HepG2 (cell line): ENCODE results near the gene SEBOX. TPM values are rescaled to one million over a fixed set of nuclear protein-coding genes. Genes with fewer than 3 reads are reported as not detected.

Source experiments
- ARNTL ChIP-seq: sonication (generic); formaldehyde crosslinking; IDR thresholded peaks from 2 replicates; pipeline ENCODE4 v1.4.0; 2020; ENCODE audit warnings: mild to moderate bottlenecking, missing genetic modification reagents
- CBFB ChIP-seq: sonication (generic); formaldehyde crosslinking; IDR thresholded peaks from 2 replicates; pipeline ENCODE4 v1.4.0; 2020; ENCODE audit warnings: missing genetic modification reagents
- ETV5 ChIP-seq: IDR thresholded peaks from 2 replicates; pipeline ENCODE4 v1.6.1; 2018; ENCODE audit warnings: missing biosample characterization, missing genetic modification reagents, inconsistent platforms, borderline replicate concordance
- FOXK1 ChIP-seq: sonication (generic); formaldehyde crosslinking; IDR thresholded peaks from 2 replicates; pipeline ENCODE4 v1.4.0; 2020; ENCODE audit warnings: low read depth, missing genetic modification reagents, borderline replicate concordance
- HMGXB3 ChIP-seq: sonication (generic); formaldehyde crosslinking; IDR thresholded peaks from 2 replicates; pipeline ENCODE4 v1.4.0; 2020; ENCODE audit warnings: missing genetic modification reagents, borderline replicate concordance
- MYC ChIP-seq: sonication (generic); formaldehyde crosslinking; IDR thresholded peaks from 2 replicates; pipeline ENCODE4 v1.9.0; 2021; ENCODE audit warnings: missing genetic modification reagents, borderline replicate concordance
- RXRB ChIP-seq: IDR thresholded peaks from 2 replicates; pipeline ENCODE4 v1.6.1; 2016; ENCODE audit warnings: borderline replicate concordance, missing genetic modification reagents, missing compliant biosample characterization
- THRA ChIP-seq: sonication (generic); formaldehyde crosslinking; IDR thresholded peaks from 2 replicates; pipeline ENCODE4 v1.4.0; 2020; ENCODE audit warnings: missing genetic modification reagents, borderline replicate concordance
- TP53 ChIP-seq: sonication (generic); formaldehyde crosslinking; conservative IDR thresholded peaks from 2 replicates; pipeline ENCODE4 v1.4.0; 2020; ENCODE audit warnings: missing genetic modification reagents
- UBTF ChIP-seq: sonication (generic); formaldehyde crosslinking; IDR thresholded peaks from 2 replicates; pipeline ENCODE4 v1.4.0; 2020; ENCODE audit warnings: mild to moderate bottlenecking, missing genetic modification reagents
- WIZ ChIP-seq: sonication (generic); formaldehyde crosslinking; IDR thresholded peaks from 2 replicates; pipeline ENCODE4 v1.5.1; 2020; ENCODE audit warnings: mild to moderate bottlenecking, missing genetic modification reagents
- ZKSCAN8 ChIP-seq: IDR thresholded peaks from 2 replicates; pipeline ENCODE4 v1.6.1; 2016; ENCODE audit warnings: borderline replicate concordance, missing genetic modification reagents, missing compliant biosample characterization
- ZNF12 ChIP-seq: sonication (generic); formaldehyde crosslinking; IDR thresholded peaks from 2 replicates; pipeline ENCODE4 v1.5.0; 2020; ENCODE audit warnings: missing genetic modification reagents
- ZNF253 ChIP-seq: sonication (generic); formaldehyde crosslinking; IDR thresholded peaks from 2 replicates; pipeline ENCODE4 v1.8.0; 2022; ENCODE audit warnings: mild to moderate bottlenecking, missing genetic modification reagents, borderline replicate concordance
- ZNF367 ChIP-seq: sonication (generic); formaldehyde crosslinking; IDR thresholded peaks from 2 replicates; pipeline ENCODE4 v1.4.0; 2020; ENCODE audit warnings: missing genetic modification reagents, borderline replicate concordance
- ZNF550 ChIP-seq: sonication (generic); formaldehyde crosslinking; IDR thresholded peaks from 2 replicates; pipeline ENCODE4 v1.4.0; 2020; ENCODE audit warnings: mild to moderate bottlenecking, missing genetic modification reagents, borderline replicate concordance
- ZNF615 ChIP-seq: sonication (generic); formaldehyde crosslinking; IDR thresholded peaks from 2 replicates; pipeline ENCODE4 v1.5.0; 2020; ENCODE audit warnings: mild to moderate bottlenecking, missing genetic modification reagents, borderline replicate concordance
- ZNF776 ChIP-seq: sonication (generic); formaldehyde crosslinking; IDR thresholded peaks from 2 replicates; pipeline ENCODE4 v1.4.0; 2020; ENCODE audit warnings: mild to moderate bottlenecking, missing genetic modification reagents
- ZSCAN30 ChIP-seq: sonication (generic); formaldehyde crosslinking; IDR thresholded peaks from 2 replicates; pipeline ENCODE4 v1.5.0; 2020; ENCODE audit warnings: mild to moderate bottlenecking, missing genetic modification reagents
- ZSCAN5A ChIP-seq: sonication (generic); formaldehyde crosslinking; IDR thresholded peaks from 2 replicates; pipeline ENCODE4 v1.8.0; 2022; ENCODE audit warnings: mild to moderate bottlenecking, missing genetic modification reagents, borderline replicate concordance
- polyA plus RNA-seq, 8 experiments: library from polyadenylated mRNA; depleted of rRNA in 3 of 8; stranded (reverse) in 7 of 8; unstranded in 1 of 8; fragments of >200 nt; fragmentation: Illumina TruSeq in 4 of 8; extraction: Trizol in 4 of 8; gene quantifications; 2 replicates each; pipeline versions ENCODE4 v1.2.1 to v1.2.3, GENCODE V29; 2011 to 2016; ENCODE audit warnings: low read depth in 4 of 8, missing spikeins in 1 of 8, mixed read lengths in 1 of 8; ENCODE audit not compliant: insufficient read depth in 1 of 8
- total RNA-seq, 5 experiments: library from RNA; depleted of rRNA; stranded (reverse); fragments of >200 nt; fragmentation: Illumina TruSeq; extraction: Trizol; gene quantifications; 2 replicates each; pipeline ENCODE4 v1.2.3, GENCODE V29; 2016; ENCODE audit warnings: low read depth in 1 of 5

The SEBOX gene
- total and polyA plus RNA-seq, 2 of the 13 experiments (the other 11 are each of a cell fraction or from before 2014, with no cell fraction given): not detected

GRCh38 chr17:28368306-28368831 is 3.4 kb upstream of the SEBOX start (continued):
- TF ChIP-seq HMGXB3 (0 out of 2 replicates have a peak, but pooled peaks have one; percentile 30), ARNTL (CRISPR knock-in tag) (peak; percentile 68; the same call in 1 of the 2 replicates), RXRB (CRISPR knock-in tag) (peak; percentile 92), ZNF12 (CRISPR knock-in tag) (no peak), ZKSCAN8 (CRISPR knock-in tag) (no peak; the same call in 1 of the 2 replicates), ZNF253 (CRISPR knock-in tag) (no peak), TP53 (no peak), ETV5 (CRISPR knock-in tag) (peak; percentile 71; the same call in 1 of the 2 replicates), WIZ (no peak), THRA (CRISPR knock-in tag) (peak; percentile 73; the same call in 1 of the 2 replicates), ZNF776 (no peak), ZNF367 (CRISPR knock-in tag) (no peak), ZSCAN5A (CRISPR knock-in tag) (no peak), FOXK1 (CRISPR knock-in tag) (peak; percentile 82; the same call in 1 of the 2 replicates), MYC (CRISPR knock-in tag) (peak; percentile 61; the same call in 1 of the 2 replicates), CBFB (CRISPR knock-in tag) (peak; percentile 83), ZNF615 (CRISPR knock-in tag) (no peak), ZNF550 (CRISPR knock-in tag) (no peak), ZSCAN30 (CRISPR knock-in tag) (peak; percentile 50; the same call in 1 of the 2 replicates), UBTF (CRISPR knock-in tag) (peak; percentile 45; the same call in 1 of the 2 replicates)
